ENCODE results near the gene GPR42.
"Not testable (repeated sequence)": the region's sequence is repeated elsewhere in the genome, so short reads cannot be mapped to it uniquely, and the experiment has no call there.

The GPR42 gene

GRCh38 chr19:35369522-35369921 lies 1.3 kb upstream of the GPR42 start:
- no peak for DNase-seq (ENCODE audit: extremely low spot score)
- ChIA-PET POLR2A (no interaction called here), CTCF (no interaction called here)
- TF ChIP-seq FOXK2 (IDR thresholded peaks at IDR 0.05) (no peak), ZNF384 (IDR thresholded peaks at IDR 0.05) (no peak), FOXA1 (IDR thresholded peaks at IDR 0.05) (no peak), ELF4 (IDR thresholded peaks at IDR 0.05) (no peak), HDGF (IDR thresholded peaks at IDR 0.05; ENCODE audit: borderline replicate concordance) (no peak), PKNOX1 (IDR thresholded peaks at IDR 0.05) (no peak), FOXM1 (IDR thresholded peaks at IDR 0.05; ENCODE audit: borderline replicate concordance) (no peak), NFRKB (IDR thresholded peaks at IDR 0.05) (no peak)

- ChIA-PET CTCF (no interaction called here), POLR2A (no interaction called here)
- DNase-seq (ENCODE audit: extremely low spot score): no peak
- no peak for TF ChIP-seq BHLHE40 (IDR thresholded peaks at IDR 0.05; ENCODE audit: borderline replicate concordance)
- TF ChIP-seq SUZ12 (IDR thresholded peaks at IDR 0.05): no peak
- TF ChIP-seq LEF1 (IDR thresholded peaks at IDR 0.05; ENCODE audit: borderline replicate concordance): no peak
- TF ChIP-seq NFRKB (IDR thresholded peaks at IDR 0.05): no peak
- TF ChIP-seq ZNF384 (IDR thresholded peaks at IDR 0.05): no peak
- TF ChIP-seq HDGF (IDR thresholded peaks at IDR 0.05; ENCODE audit: borderline replicate concordance): no peak
- TF ChIP-seq FOXM1 (IDR thresholded peaks at IDR 0.05; ENCODE audit: borderline replicate concordance): no peak
- no peak for TF ChIP-seq PKNOX1 (IDR thresholded peaks at IDR 0.05)
- TF ChIP-seq L3MBTL2 (conservative IDR thresholded peaks at IDR 0.05): no peak
- TF ChIP-seq ARNT (IDR thresholded peaks at IDR 0.05): no peak
- no peak for TF ChIP-seq FOXK2 (IDR thresholded peaks at IDR 0.05)
- TF ChIP-seq TARDBP (IDR thresholded peaks at IDR 0.05): no peak
- TF ChIP-seq SP1 (IDR thresholded peaks at IDR 0.05): no peak
- no peak for TF ChIP-seq CTBP1 (IDR thresholded peaks at IDR 0.05; ENCODE audit: borderline replicate concordance)
- no peak for TF ChIP-seq ELF4 (IDR thresholded peaks at IDR 0.05)
- TF ChIP-seq FOXA1 (IDR thresholded peaks at IDR 0.05): no peak
These were observed 2.6 kb downstream of the GPR42 start for GRCh38 chr19:35373492-35373891.

GRCh38 chr19:35374031-35374430 lies 3.2 kb downstream of the GPR42 start:
- POLR2A ChIA-PET; DNase-seq (ENCODE audit: extremely low spot score); CTCF ChIA-PET: not testable (repeated sequence)

GRCh38 chr19:35375505-35376307 lies 4.8 kb downstream of the GPR42 start:
- ChIA-PET CTCF (no interaction called here), POLR2A (no interaction called here)
- TF ChIP-seq SP1 (IDR thresholded peaks at IDR 0.05) (no peak), L3MBTL2 (conservative IDR thresholded peaks at IDR 0.05) (no peak), LEF1 (IDR thresholded peaks at IDR 0.05; ENCODE audit: borderline replicate concordance) (no peak), FOXM1 (IDR thresholded peaks at IDR 0.05; ENCODE audit: borderline replicate concordance) (no peak), PKNOX1 (IDR thresholded peaks at IDR 0.05) (no peak), NFRKB (IDR thresholded peaks at IDR 0.05) (no peak), HDGF (IDR thresholded peaks at IDR 0.05; ENCODE audit: borderline replicate concordance) (no peak), ELF4 (IDR thresholded peaks at IDR 0.05) (no peak), ZNF384 (IDR thresholded peaks at IDR 0.05) (no peak), CTBP1 (IDR thresholded peaks at IDR 0.05; ENCODE audit: borderline replicate concordance) (no peak), BHLHE40 (IDR thresholded peaks at IDR 0.05; ENCODE audit: borderline replicate concordance) (no peak), FOXK2 (IDR thresholded peaks at IDR 0.05) (no peak), SUZ12 (IDR thresholded peaks at IDR 0.05) (no peak), TARDBP (IDR thresholded peaks at IDR 0.05) (no peak), ARNT (IDR thresholded peaks at IDR 0.05) (no peak), FOXA1 (IDR thresholded peaks at IDR 0.05) (no peak)
- no peak for DNase-seq (ENCODE audit: extremely low spot score)

GRCh38 chr19:35377656-35378055 lies 6.8 kb downstream of the GPR42 start:
- DNase-seq (ENCODE audit: extremely low spot score): no peak
- TF ChIP-seq FOXA1 (IDR thresholded peaks at IDR 0.05) (no peak), PKNOX1 (IDR thresholded peaks at IDR 0.05) (no peak), NFRKB (IDR thresholded peaks at IDR 0.05) (no peak), SUZ12 (IDR thresholded peaks at IDR 0.05) (no peak), ELF4 (IDR thresholded peaks at IDR 0.05) (no peak), TARDBP (IDR thresholded peaks at IDR 0.05) (no peak), FOXM1 (IDR thresholded peaks at IDR 0.05; ENCODE audit: borderline replicate concordance) (no peak), ARNT (IDR thresholded peaks at IDR 0.05) (no peak), L3MBTL2 (conservative IDR thresholded peaks at IDR 0.05) (no peak), ZNF384 (IDR thresholded peaks at IDR 0.05) (no peak), SP1 (IDR thresholded peaks at IDR 0.05) (no peak), LEF1 (IDR thresholded peaks at IDR 0.05; ENCODE audit: borderline replicate concordance) (no peak), FOXK2 (IDR thresholded peaks at IDR 0.05) (no peak), HDGF (IDR thresholded peaks at IDR 0.05; ENCODE audit: borderline replicate concordance) (no peak), BHLHE40 (IDR thresholded peaks at IDR 0.05; ENCODE audit: borderline replicate concordance) (no peak), CTBP1 (IDR thresholded peaks at IDR 0.05; ENCODE audit: borderline replicate concordance) (no peak)
- CTCF ChIA-PET: no interaction called here
- POLR2A ChIA-PET: no interaction called here
